NCI-H1694 (cell line): ENCODE measurements around the gene ZNF84.

Experiments
- DNase-seq: peaks from one replicate; lab custom pipeline; 2025; lab: John Stamatoyannopoulos, UW

ZNF84 gene

DNA sequence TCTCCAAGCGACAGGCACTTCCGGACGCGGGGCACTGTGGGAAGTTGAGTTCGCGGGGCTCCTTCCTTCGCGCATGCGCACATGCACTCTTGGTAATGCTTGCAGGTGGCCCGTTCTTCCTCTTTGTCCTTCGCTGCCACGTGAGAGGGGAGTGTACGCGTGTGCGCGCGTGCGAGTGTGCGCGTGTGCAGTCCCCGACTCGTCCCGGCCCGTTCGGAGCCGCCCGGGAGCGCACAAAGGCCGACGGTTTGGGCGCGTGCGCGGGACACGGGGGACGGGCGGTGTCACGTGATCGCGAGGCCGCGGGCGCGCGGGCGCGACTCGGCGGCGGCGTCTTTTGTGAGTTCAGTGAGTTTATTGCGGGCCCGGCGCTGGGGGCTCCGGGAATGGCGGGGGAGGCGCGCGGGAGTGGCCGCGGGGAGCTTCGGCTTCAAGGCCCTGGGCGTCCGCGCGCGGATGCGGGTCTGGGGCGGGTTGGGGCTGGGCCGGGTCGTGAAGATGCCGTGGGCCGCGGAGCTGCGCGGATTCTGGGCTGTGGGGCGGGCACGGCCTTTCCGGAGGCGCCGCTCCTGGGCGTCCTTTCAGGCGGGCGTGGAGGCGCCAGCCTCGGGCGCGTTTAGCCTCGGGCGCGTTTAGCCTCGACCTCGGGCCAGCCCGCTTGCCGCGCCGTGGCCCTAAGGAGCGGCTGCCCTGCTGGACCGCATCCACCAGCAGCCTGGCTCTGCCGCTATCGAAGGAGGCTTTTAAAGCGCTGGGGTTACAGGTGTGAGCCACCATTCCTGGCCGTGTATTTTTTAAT, at the start of gene ZNF84:
Gene ZNF84, plus strand, starts transcription at position 303 of the 799 bp plus-strand sequence. CDS start 3,959 bp downstream, outside the sequence.
- peak; percentile 91 for DNase-seq

DNA sequence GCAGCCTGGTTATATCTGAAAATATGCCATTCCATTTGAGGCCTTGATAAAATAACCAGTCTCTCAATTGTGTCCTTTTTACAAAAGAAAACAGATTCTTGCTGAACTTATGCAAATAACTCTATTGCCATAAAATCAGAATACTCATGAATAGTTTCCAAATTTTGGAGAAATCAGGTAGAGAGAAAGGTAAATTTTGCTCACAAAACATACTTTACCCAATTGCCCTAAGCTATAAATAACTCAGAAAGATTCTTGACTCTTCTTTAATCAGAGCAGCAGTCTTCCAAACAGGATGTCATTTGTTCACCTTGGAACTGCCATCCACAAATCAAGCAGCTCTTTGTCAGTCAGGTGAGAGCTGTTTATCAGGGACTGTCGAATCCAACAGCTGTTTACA, 38.6 kb upstream of the ZNF84 start:
- DNase-seq, result no peak

DNA sequence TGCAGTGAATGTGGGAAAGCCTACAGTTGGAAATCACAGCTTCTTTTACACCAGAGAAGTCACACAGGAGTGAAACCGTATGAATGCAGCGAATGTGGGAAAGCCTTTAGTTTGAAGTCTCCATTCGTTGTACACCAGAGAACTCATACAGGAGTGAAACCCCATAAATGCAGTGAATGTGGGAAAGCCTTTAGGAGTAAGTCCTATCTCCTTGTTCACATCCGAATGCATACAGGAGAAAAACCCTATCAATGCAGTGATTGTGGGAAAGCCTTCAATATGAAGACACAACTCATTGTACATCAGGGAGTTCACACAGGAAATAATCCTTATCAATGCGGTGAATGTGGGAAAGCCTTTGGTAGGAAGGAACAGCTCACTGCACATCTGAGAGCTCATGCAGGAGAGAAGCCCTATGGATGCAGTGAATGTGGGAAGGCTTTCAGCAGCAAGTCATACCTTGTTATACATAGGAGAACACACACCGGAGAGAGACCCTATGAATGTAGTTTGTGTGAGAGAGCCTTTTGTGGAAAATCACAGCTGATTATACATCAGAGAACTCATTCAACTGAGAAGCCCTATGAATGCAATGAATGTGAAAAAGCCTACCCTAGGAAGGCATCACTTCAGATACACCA, 26.5 kb upstream of the ZNF84 start:
- no peak for DNase-seq

DNA sequence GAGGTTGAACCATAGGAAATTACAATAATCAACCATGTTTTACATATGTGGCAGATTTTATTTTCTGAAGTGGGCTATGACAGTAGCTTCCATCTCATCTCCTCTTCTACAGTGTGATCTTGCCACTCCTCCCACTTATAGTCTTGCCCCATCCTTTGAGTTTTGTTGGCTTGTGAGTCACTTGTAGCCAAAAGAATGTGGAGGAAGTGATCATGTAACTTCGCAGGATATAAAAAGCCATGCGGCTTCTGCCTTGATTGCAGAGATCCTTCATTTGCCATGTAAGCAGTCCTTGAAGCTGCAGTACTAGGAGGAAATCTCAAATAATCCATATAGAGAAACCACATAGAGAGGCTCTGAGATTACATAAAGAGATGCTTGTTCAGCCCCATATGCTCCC, 13.7 kb upstream of the ZNF84 start:
- no peak for DNase-seq

DNA sequence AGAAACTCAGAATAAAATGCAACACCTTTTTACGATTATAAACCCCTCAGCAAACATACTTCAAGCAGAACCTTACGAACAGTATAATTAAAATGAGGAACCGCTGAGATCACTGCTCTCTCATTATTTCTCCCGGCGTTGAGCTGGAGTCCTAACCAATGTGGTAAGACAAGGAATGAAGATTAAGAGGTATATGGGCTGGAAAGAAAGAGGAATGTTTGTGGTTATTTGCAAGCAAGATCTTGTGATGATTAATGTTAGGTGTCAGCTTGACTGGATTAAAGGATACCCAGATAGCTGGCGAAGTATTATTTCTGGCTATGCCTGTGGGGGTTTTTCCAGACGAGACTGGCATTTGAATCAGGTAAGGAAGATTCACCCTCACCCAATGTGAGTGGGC, 10.3 kb upstream of the ZNF84 start:
- no peak for DNase-seq

DNA sequence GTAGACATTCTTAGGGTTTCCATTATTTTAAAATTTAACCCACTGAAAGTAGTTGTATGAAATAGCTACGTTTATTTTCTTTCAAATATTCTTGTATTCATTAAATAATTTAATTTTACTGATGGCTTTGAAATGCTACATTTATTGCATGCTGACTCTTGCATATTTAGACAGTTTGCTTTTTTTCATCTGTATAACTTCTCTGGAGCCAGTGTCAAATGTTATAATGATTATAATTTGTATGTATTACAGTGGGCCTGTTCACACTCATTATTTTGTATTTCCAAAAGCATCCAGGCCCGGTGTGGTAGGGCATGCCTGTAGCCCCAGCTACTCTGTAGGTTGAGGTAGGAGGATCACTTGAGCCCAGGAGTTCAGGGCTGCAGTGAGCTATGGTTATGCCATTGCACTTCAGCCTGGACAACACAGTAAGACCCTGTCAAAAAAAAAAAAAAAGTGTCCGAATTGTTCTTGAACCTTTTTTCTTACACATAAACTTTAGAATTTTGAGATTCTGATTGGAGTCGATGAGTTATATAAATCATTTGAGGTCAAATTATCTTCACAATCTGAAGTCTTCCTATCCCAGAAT, 905 bp downstream of the ZNF84 start:
- DNase-seq, result no peak

DNA sequence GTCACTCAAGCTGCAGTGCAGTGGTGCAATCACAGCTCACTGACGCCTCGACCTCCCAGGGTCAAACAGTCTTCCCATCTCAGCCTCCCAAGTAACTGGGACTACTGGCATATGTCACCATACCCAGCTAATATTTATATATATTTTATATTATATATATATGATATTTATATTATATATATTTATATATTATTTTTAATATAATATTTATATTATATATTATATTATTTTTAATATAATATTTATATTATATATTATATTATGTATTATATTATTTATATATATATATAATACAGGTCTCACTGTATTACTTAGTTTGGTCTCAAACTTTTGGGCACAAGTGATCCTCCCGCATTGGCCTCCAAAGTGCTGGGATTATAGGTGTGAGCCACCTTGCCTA, 9.4 kb downstream of the ZNF84 start:
- no peak for DNase-seq

DNA sequence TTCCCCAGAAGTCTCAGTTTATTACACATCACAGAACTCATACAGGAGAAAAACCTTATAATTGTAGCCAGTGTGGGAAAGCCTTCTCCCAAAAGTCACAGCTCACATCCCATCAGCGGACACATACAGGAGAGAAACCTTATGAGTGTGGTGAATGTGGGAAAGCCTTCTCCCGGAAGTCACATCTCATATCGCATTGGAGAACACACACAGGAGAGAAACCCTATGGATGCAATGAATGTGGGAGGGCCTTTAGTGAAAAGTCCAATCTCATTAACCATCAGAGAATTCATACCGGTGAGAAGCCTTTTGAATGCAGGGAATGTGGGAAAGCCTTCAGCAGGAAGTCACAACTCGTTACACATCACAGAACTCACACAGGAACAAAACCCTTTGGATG, 20.1 kb downstream of the ZNF84 start:
- no peak for DNase-seq

DNA sequence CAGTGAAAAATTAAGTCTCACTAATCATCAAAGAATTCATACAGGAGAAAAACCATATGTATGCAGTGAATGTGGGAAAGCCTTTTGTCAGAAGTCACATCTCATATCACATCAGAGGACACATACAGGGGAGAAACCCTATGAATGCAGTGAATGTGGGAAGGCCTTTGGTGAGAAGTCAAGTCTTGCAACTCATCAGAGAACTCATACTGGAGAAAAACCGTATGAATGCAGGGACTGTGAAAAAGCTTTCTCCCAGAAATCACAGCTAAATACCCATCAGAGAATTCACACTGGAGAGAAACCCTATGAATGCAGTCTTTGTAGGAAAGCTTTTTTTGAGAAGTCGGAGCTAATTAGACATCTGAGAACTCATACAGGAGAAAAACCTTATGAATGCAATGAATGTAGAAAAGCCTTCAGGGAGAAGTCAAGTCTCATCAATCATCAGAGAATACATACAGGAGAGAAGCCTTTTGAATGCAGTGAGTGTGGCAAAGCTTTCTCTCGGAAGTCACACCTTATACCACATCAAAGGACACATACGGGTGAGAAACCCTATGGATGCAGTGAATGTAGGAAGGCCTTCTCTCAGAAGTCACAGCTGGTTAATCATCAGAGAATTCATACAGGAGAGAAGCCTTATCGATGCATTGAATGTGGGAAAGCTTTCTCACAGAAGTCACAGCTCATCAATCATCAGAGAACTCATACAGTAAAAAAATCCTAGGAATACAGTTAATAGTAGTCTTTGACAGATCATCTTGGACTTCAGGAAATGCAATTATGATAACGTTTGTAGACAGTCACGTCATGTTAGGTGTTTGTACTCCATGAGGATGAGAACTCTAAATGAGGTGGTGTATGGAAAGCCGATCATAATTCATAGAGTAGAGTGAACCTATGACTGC, 21.1 kb downstream of the ZNF84 start:
- no peak for DNase-seq

DNA sequence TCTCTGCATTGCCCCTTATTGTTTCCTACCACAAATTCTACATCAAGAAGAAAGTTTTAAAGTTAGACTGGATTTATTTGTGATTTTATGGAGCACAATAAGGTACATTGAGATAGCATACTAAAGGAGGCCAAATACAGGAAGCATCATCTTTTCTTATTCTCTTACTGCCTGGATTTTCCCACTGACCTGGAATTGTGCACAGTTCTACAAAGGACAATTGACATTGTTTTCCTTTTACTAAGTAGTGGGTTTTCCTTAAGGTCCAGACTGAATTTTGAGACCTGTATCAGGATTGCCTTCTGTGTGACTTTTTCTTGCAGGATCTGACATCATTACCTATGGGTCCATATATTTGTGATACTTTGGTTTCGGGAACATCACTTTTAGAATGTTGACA, 24.6 kb downstream of the ZNF84 start:
- no peak for DNase-seq

DNA sequence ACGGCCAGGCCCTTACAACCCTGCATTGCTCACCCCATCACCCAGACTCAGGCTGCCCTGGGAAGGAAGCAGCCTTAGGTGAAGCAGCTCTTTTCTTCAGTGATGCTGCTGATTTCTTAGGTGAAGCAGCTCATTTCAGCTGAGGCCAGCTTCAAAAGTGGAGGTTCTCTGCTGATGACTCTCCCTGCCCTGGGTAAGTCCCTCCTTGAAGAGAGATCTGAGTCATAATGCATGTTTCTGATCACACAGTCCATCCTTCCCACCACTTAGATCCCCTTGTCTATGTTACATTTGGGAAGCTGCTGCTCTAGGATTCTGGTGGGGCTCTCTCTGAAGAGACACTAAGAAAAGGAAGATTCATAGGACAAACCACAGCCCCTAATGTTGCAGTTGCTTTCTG, 26.2 kb downstream of the ZNF84 start:
- DNase-seq, result no peak

DNA sequence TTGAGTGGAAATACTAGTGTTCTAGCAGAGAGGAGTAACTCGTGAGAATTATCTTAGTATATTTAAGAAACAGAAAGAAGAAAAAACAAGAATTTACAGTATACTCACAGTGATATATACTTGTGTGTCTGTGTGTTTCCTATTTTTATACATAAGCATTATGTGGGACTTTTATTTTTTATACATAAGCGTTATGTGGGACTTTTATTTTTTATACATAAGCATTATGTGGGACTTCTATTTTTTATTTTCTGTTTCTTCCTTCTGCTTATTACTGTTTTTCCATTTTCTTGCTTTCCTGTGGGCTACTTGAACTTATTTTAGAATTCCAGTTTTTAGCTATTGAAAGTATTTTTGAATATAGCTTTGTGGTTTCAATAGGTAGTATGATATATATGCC, 36.5 kb downstream of the ZNF84 start:
- no peak for DNase-seq

DNA sequence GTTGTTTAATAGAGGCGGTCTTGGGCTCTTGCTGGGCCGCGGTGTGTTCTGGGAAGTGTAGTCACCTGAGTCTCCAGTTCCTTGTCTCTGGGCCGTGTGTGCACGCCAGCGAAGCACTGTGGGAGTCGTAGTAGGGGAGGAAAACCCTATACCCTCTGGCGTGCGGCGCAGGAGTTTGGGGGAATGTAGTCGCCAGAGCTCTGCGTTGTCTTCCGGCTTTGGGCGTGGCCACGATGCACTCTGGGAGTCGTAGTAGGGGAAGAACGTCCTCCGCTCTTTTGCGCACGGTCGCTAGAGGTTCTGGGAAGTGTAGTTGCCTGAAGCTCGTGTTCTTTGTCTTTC, 42.7 kb downstream of the ZNF84 start:
- DNase-seq, result peak; percentile 94

DNA sequence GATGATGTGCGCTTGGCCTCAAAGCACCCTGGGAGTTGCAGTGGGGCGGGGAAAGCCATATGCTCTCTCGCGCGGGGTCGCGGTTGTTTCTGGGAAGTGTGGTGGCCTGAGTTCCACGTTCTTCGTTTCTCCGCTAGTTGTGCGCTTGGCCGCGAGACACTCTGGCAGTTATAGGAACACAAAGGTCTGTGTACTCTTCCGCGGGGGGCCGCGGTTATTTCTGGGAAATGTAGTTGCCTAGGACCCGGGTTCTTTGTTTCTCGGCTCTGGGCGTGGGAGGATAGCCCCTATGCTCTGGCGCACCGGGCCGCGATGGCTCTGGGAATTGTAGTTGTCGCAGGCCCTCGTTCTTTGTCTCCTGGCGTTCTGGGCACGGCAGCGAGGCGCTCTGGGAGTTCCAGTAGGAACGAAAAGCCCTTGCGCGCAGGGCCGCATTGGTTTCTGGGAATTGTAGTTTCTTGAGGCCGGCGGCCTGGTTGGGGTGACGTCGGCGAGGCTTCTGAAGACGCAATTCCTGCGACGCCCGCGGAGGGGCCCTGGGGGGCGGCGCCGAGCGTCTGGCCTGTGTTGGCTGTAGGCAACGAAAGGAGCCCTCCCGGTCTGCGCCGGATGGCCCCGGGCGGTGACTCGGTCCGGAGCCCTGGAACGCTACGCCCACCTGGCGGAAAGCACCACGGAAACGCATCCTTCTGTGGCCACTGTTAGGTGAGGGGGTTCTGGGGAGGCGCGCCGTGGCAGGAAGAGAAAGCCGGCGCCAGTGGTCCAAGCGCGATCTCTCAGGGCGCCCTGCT, 43.3 kb downstream of the ZNF84 start, which contains the start of gene ZNF140:
Gene ZNF140, plus strand, starts transcription at position 556 of the 791 bp plus-strand sequence. CDS start 398 bp downstream, outside the sequence.
- peak; percentile 92 for DNase-seq

DNA sequence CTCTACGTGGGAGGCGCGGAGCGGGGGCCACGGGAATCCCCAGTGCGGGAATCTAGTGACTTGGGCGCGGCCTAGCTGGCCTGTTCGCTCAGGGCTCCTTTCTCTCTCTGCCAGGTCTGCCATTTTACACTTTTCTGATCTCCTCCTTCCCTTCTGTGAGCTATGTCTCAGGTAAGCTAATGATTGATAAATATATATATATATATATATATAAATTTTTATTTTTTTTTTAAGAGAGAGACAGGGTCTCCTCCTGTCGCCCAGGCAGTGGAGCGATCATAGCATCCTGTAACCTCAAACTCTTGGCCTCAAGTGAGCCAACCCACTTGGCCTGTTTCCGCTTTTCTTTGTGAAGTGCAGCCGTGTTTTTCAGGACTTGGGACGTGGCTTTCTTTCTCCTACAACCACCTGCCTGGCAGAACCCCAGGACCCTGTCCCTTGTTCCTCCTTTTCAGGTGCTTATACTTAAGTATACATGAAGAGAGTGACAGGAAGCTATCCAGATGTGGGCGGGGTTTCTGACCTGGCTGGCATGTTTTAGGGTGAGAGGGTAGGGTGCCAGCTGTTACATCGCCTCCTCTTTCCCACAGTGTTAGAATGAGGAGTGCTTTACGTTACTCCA, 44.0 kb downstream of the ZNF84 start:
- peak; percentile 35 for DNase-seq

DNA sequence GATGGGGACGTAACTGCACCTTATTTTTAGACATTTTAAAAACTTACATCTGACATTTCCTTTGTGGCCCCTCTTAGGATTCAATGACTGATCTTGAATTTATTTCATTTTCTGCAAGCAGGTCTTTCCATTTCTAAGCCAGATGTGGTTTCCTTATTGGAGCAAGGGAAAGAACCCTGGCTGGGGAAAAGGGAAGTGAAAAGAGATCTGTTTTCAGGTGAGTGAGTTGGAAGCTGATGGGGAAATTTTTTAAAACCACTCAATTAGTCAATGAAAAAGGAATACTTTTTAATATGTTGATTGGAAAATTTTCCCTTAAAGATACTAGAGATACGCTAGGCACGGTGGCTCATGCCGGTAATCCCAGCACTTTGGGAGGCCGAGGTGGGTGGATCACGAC, 46.0 kb downstream of the ZNF84 start:
- no peak for DNase-seq

DNA sequence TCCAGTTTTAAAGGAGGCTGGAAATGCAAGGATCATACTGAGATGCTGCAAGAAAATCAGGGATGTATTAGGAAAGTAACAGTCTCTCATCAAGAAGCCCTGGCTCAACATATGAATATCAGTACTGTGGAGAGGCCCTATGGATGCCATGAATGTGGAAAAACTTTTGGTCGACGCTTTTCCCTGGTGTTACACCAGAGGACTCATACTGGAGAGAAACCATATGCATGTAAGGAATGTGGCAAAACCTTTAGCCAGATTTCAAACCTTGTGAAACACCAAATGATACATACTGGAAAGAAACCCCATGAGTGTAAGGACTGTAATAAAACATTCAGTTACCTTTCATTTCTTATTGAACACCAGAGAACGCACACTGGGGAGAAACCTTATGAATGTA, 68.3 kb downstream of the ZNF84 start:
- DNase-seq, result no peak

DNA sequence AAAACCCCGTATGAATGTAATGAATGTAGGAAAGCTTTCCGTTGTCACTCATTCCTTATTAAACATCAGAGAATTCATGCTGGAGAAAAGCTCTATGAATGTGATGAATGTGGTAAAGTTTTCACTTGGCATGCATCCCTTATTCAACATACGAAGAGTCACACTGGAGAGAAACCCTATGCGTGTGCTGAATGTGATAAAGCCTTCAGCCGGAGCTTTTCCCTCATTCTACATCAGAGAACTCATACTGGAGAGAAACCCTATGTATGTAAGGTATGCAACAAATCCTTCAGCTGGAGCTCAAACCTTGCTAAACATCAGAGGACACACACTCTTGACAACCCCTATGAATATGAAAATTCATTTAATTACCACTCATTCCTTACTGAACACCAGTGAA, 68.9 kb downstream of the ZNF84 start:
- no peak for DNase-seq

DNA sequence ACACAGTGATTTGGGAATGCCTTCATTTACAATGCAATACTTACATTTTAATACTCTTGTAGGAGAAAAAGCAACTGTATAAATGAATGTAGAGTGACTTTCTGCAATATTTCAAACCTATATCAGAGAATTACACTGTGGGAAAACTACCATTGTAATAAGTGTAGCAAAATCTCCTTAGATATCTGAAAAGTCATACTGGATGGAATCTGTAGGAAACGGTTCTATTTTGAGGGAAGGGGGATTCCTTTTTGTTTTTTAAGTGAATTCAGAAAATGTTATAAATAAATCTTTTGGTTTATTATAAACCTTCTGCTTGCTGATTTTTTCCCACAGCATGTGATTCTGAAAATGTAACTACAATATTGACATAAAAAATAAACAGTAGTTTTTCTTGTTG, 69.8 kb downstream of the ZNF84 start:
- DNase-seq, result no peak

DNA sequence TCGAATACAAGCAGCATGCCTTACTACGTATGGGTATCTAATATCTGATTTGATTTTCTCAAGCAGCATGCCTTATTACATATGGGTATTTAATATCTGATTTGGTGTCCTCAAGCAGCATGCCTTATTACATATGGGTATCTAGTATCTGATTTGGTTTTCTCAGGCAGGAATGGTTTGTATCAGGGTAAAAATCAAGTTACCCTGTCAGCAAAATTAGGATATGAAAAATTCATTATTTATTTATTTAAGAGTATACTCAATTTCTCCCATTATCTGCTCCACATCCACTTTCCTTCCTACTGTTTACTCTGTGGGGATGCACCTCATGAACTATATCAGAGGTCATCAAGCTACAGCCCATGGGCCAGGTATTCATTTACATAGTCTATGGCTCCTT, 70.8 kb downstream of the ZNF84 start:
- DNase-seq, result no peak
